MCF 10A (cell line): ENCODE results near the gene NFIL3. TPM values are rescaled to one million over a fixed set of nuclear protein-coding genes. Genes with fewer than 3 reads are reported as not detected.

Experiments used
- BruUV-seq: library from RNA; stranded (reverse); fragments of 400-500 nt; replicated peaks from 2 replicates; lab custom pipeline; 2021; lab: Mats Ljungman, UMichigan
- CTCF ChIA-PET: fragments of 300-600 bp; sonication (Branson Sonifier 250); formaldehyde crosslinking; extraction: SDS; loops from one replicate; lab custom pipeline; 2021; ENCODE audit warnings: antibody characterized with exemption, inconsistent platforms; lab: Yijun Ruan, JAX
- POLR2A ChIA-PET: fragments of 300-600, 350-650 bp; sonication (Branson Sonifier 250); formaldehyde crosslinking; extraction: SDS; loops from one replicate; lab custom pipeline; 2020; ENCODE audit warnings: antibody characterized with exemption, inconsistent platforms; lab: Yijun Ruan, JAX
- DNase-seq: peaks from one replicate; pipeline ENCODE4 v3.0.0-alpha.2; 2018; ENCODE audit not compliant: unreplicated experiment
- H3K27ac Mint-ChIP-seq: one replicate; pipeline ENCODE4 v1.8.0; 2022; ENCODE audit warnings: mild to moderate bottlenecking, low read depth, mixed read lengths; ENCODE audit not compliant: unreplicated experiment
- H3K27me3 Mint-ChIP-seq: one replicate; pipeline ENCODE4 v1.8.0; 2022; ENCODE audit warnings: mixed read lengths; ENCODE audit not compliant: insufficient read depth, unreplicated experiment
- H3K36me3 Mint-ChIP-seq: one replicate; pipeline ENCODE4 v1.8.0; 2022; ENCODE audit warnings: mild to moderate bottlenecking, moderate library complexity, mixed read lengths; ENCODE audit not compliant: insufficient read depth, unreplicated experiment
- H3K4me1 Mint-ChIP-seq: one replicate; pipeline ENCODE4 v1.8.0; 2022; ENCODE audit warnings: mixed read lengths; ENCODE audit not compliant: insufficient read depth, unreplicated experiment
- H3K4me3 Mint-ChIP-seq: one replicate; pipeline ENCODE4 v1.8.0; 2022; ENCODE audit warnings: mild to moderate bottlenecking, moderate library complexity, mixed read lengths; ENCODE audit not compliant: unreplicated experiment
- H3K9me3 Mint-ChIP-seq: one replicate; pipeline ENCODE4 v1.8.0; 2022; ENCODE audit warnings: mixed read lengths; ENCODE audit not compliant: unreplicated experiment
- CTCF ChIP-seq: fragments of 200-600 bp; IDR thresholded peaks from one replicate; pipeline ENCODE4 v1.8.0; 2022; ENCODE audit warnings: antibody characterized with exemption, mild to moderate bottlenecking; ENCODE audit not compliant: unreplicated experiment
- intact Hi-C: fragments of 100-400 bp; cut with micrococcal nuclease; formaldehyde crosslinking; loops from 2 replicates; pipeline ENCODE4 v1.14.1; 2022
- total RNA-seq: library from RNA; stranded (reverse); gene quantifications from 2 replicates; pipeline ENCODE4 v1.2.3, GENCODE V29; 2022

The NFIL3 gene
- total RNA-seq, 1 experiment from 2014 or later, result 76.8 TPM

GRCh38 chr9:91452844-91453243 is 29.2 kb upstream of the NFIL3 start:
- H3K4me3 Mint-ChIP-seq, result no peak overlapping the region
- no peak for TF ChIP-seq CTCF

GRCh38 chr9:91451431-91452270 is 28.0 kb upstream of the NFIL3 start:
- no peak for TF ChIP-seq CTCF
- intact Hi-C loops, result no loop called here
- Mint-ChIP-seq H3K27ac (no peak overlapping the region), H3K4me1 (no peaks in the 10 kb centered on the region), H3K9me3 (peaks cover 11% of the 10 kb centered on the region), H3K27me3 (no peaks in the 10 kb centered on the region), H3K4me3 (no peak overlapping the region), H3K36me3 (no peaks in the 10 kb centered on the region)
- ChIA-PET CTCF (interaction anchor here (0.6 to 0.7 kb wide), 2 partner anchors 95 to 512 kb away, joined by 3 to 4 read pairs; no protein-coding TSS in a partner anchor), POLR2A (no interaction called here)
- DNase-seq, result peak; percentile 34
- BruUV-seq, result no TSS peak

More at GRCh38 chr9:91452844-91453243, 29.2 kb upstream of the NFIL3 start:
- intact Hi-C loops, result no loop called here
- no peaks in the 10 kb centered on the region for H3K36me3 Mint-ChIP-seq
- no peak for DNase-seq
- H3K27ac Mint-ChIP-seq, result no peak overlapping the region
- peaks cover 8% of the 10 kb centered on the region for H3K9me3 Mint-ChIP-seq
- H3K4me1 Mint-ChIP-seq, result no peaks in the 10 kb centered on the region
- H3K27me3 Mint-ChIP-seq, result no peaks in the 10 kb centered on the region
- ChIA-PET POLR2A (no interaction called here), CTCF (interaction anchor here (0.6 to 0.7 kb wide), 2 partner anchors 238 to 513 kb away, joined by 3 to 4 read pairs; no protein-coding TSS in a partner anchor)
- BruUV-seq, result no TSS peak

GRCh38 chr9:91445135-91445534 is 21.5 kb upstream of the NFIL3 start:
- intact Hi-C loops, result no loop called here
- Mint-ChIP-seq H3K4me3 (no peak overlapping the region), H3K27ac (no peak overlapping the region), H3K9me3 (peaks cover 6% of the 10 kb centered on the region), H3K36me3 (no peaks in the 10 kb centered on the region), H3K4me1 (no peaks in the 10 kb centered on the region), H3K27me3 (no peaks in the 10 kb centered on the region)
- DNase-seq, result no peak
- no TSS peak for BruUV-seq
- CTCF ChIA-PET, result interaction anchor here (0.5 to 1.7 kb wide), 4 partner anchors 10 to 258 kb away, joined by 3 to 9 read pairs (median 5); no protein-coding TSS in a partner anchor
- TF ChIP-seq CTCF, result no peak
- POLR2A ChIA-PET, result no interaction called here

- Mint-ChIP-seq H3K27ac (no peak overlapping the region), H3K4me1 (no peaks in the 10 kb centered on the region), H3K27me3 (no peaks in the 10 kb centered on the region), H3K4me3 (no peak overlapping the region), H3K9me3 (peaks cover 6% of the 10 kb centered on the region), H3K36me3 (no peaks in the 10 kb centered on the region)
- no peak for TF ChIP-seq CTCF
- no peak for DNase-seq
- intact Hi-C loops, result no loop called here
- POLR2A ChIA-PET, result interaction anchor here (0.9 to 1.0 kb wide), 2 partner anchors 16 to 18 kb away, joined by 3 read pairs; no protein-coding TSS in a partner anchor
- CTCF ChIA-PET, result interaction anchor here (0.6 to 1.7 kb wide), 4 partner anchors 9 to 1821 kb away, joined by 3 to 6 read pairs (median 5); no protein-coding TSS in a partner anchor
- BruUV-seq, result no TSS peak
These were observed 20.4 kb upstream of the NFIL3 start for GRCh38 chr9:91443994-91444392.
